GM12878 (cell line): Measurements from ENCODE around the gene ABCA3.

Experiments
- CTCF ChIP-seq, 3 experiments: IDR thresholded peaks in 2 of 3; conservative IDR thresholded peaks in 1 of 3; 2 replicates each; pipeline ENCODE4 v1.5.1; 2011; ENCODE audit warnings: low read depth in 3 of 3, low read length in 3 of 3, mild to moderate bottlenecking in 3 of 3, control low read depth in 2 of 3, moderate library complexity in 2 of 3, inconsistent platforms in 1 of 3, mixed read lengths in 1 of 3; ENCODE audit not compliant: control insufficient read depth in 2 of 3, insufficient read depth in 1 of 3; ENCODE audit errors: extremely low read depth in 1 of 3
- POLR2A ChIP-seq: IDR thresholded peaks from 2 replicates; pipeline ENCODE4 v1.6.1; 2011; ENCODE audit warnings: low read depth, mild to moderate bottlenecking, low read length
- RAD51 ChIP-seq: fragments of 450-650 bp; IDR thresholded peaks from 2 replicates; pipeline ENCODE4 v1.6.1; 2016; ENCODE audit warnings: moderate library complexity, mild to moderate bottlenecking, inconsistent platforms
- SP1 ChIP-seq: IDR thresholded peaks from one replicate; pipeline ENCODE4 v1.6.1; 2011; ENCODE audit warnings: low read depth, low read length
- TF ChIP-seq, protein P1 (sequence below): IDR thresholded peaks from 2 replicates; pipeline ENCODE4 v1.6.1; 2011; ENCODE audit warnings: low read depth, low read length, improper control_type of control experiment, borderline replicate concordance
- TF ChIP-seq, protein P2 (sequence below): IDR thresholded peaks from 2 replicates; pipeline ENCODE4 v1.6.1; 2011; ENCODE audit warnings: mild to moderate bottlenecking, low read depth, low read length, moderate library complexity; ENCODE audit not compliant: insufficient replicate concordance
- TF ChIP-seq, protein P3 (sequence below): IDR thresholded peaks from 2 replicates; pipeline ENCODE4 v1.6.1; 2012; ENCODE audit warnings: low read depth, low read length, improper control_type of control experiment

GRCh38 chr16:2361129-2361528, 20.6 kb upstream of the ABCA3 start:
- TF ChIP-seq POLR2A, result no peak
- no peak for TF ChIP-seq CTCF (IDR thresholded peaks at IDR 0.05 in 2 of 3, conservative IDR thresholded peaks at IDR 0.05 in 1 of 3; ENCODE audit: control insufficient read depth in 2 of 3, extremely low read depth in 1 of 3, insufficient read depth in 1 of 3, low read depth in 3 of 3, low read length in 3 of 3)
- no peak for TF ChIP-seq SP1
- TF ChIP-seq RAD51, result no peak
- TF ChIP-seq, protein P1, sequence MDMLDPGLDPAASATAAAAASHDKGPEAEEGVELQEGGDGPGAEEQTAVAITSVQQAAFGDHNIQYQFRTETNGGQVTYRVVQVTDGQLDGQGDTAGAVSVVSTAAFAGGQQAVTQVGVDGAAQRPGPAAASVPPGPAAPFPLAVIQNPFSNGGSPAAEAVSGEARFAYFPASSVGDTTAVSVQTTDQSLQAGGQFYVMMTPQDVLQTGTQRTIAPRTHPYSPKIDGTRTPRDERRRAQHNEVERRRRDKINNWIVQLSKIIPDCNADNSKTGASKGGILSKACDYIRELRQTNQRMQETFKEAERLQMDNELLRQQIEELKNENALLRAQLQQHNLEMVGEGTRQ, result no peak
- TF ChIP-seq, protein P2, sequence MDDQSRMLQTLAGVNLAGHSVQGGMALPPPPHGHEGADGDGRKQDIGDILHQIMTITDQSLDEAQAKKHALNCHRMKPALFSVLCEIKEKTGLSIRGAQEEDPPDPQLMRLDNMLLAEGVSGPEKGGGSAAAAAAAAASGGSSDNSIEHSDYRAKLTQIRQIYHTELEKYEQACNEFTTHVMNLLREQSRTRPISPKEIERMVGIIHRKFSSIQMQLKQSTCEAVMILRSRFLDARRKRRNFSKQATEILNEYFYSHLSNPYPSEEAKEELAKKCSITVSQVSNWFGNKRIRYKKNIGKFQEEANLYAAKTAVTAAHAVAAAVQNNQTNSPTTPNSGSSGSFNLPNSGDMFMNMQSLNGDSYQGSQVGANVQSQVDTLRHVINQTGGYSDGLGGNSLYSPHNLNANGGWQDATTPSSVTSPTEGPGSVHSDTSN, result no peak
- TF ChIP-seq, protein P3, sequence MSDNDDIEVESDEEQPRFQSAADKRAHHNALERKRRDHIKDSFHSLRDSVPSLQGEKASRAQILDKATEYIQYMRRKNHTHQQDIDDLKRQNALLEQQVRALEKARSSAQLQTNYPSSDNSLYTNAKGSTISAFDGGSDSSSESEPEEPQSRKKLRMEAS, result no peak
